Measurements from ENCODE around the gene WDFY4. TPM values are rescaled to one million over a fixed set of nuclear protein-coding genes. Genes with fewer than 3 reads are reported as not detected.

WDFY4 gene
- total RNA-seq, 1 experiment from 2014 or later, result 0.22 TPM

DNA sequence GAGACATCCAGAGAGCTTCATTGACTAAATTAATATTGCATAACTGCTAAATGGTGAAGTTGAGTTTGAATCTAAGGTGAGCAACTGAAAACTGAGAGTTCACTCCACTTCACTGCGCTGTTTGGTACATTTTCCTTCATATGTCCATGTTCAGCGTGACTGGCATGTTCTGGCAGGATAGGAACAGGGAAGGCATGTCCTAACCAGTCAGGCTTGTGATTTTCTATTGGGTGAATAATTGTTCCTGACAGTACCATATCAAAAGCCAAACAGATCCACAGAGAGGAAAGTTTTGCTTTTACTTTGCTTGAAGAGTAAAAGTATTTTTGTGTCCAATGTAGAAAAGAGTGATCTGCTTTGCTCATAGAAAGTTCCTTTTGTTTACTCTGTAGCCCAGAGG, 53.2 kb downstream of the WDFY4 start:
- intact Hi-C loops (cut with micrococcal nuclease), result no loop called here
- H3K27me3 ChIP-seq (ENCODE audit: insufficient read depth, low read length), result peaks cover 47% of the 10 kb centered on the region
- no peaks in the 10 kb centered on the region for H3K36me3 ChIP-seq (ENCODE audit: control insufficient read depth in 1 of 2, insufficient read depth in 2 of 2, low read length in 2 of 2)
- CTCF ChIA-PET, result no interaction called here
- no peaks in the 10 kb centered on the region for H3K9me2 ChIP-seq (ENCODE audit: insufficient read depth)
- no peaks in the 10 kb centered on the region; a peak in 1 of 4 replicates for H3K9me3 ChIP-seq (ENCODE audit: control insufficient read depth in 1 of 2, insufficient read depth in 1 of 2, low read depth in 1 of 2, low read length in 2 of 2)
- no peak for DNase-seq (ENCODE audit: low read depth, low spot score)
- H3K9ac ChIP-seq (ENCODE audit: low read length), result no peak overlapping the region
- no peaks in the 10 kb centered on the region for H4K20me1 ChIP-seq (ENCODE audit: insufficient read depth)
- no peak for ATAC-seq
- H3K27ac ChIP-seq (ENCODE audit: low read depth, low read length), result no peak overlapping the region
- POLR2A ChIA-PET, result no interaction called here
- RAD21 ChIA-PET (ENCODE audit: low non-redundant PET in 1 of 2, low total read pairs in 2 of 2, uncharacterized antibody in 2 of 2, unreplicated experiment in 2 of 2), result no interaction called here
- no peaks in the 10 kb centered on the region for H3K4me1 ChIP-seq (ENCODE audit: control insufficient read depth in 1 of 2, insufficient read depth in 2 of 2, low read length in 2 of 2)
- no TSS peak for BruUV-seq (replicated peaks)
- TF ChIP-seq, protein P1, sequence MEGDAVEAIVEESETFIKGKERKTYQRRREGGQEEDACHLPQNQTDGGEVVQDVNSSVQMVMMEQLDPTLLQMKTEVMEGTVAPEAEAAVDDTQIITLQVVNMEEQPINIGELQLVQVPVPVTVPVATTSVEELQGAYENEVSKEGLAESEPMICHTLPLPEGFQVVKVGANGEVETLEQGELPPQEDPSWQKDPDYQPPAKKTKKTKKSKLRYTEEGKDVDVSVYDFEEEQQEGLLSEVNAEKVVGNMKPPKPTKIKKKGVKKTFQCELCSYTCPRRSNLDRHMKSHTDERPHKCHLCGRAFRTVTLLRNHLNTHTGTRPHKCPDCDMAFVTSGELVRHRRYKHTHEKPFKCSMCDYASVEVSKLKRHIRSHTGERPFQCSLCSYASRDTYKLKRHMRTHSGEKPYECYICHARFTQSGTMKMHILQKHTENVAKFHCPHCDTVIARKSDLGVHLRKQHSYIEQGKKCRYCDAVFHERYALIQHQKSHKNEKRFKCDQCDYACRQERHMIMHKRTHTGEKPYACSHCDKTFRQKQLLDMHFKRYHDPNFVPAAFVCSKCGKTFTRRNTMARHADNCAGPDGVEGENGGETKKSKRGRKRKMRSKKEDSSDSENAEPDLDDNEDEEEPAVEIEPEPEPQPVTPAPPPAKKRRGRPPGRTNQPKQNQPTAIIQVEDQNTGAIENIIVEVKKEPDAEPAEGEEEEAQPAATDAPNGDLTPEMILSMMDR (IDR thresholded peaks at IDR 0.05 in 2 of 3, conservative IDR thresholded peaks at IDR 0.05 in 1 of 3; ENCODE audit: borderline replicate concordance in 1 of 3, insufficient read depth in 1 of 3, low read depth in 2 of 3, low read length in 2 of 3), result no peak
- TF ChIP-seq ELF1 (IDR thresholded peaks at IDR 0.05; ENCODE audit: borderline replicate concordance, low read depth), result no peak
- no peak for TF ChIP-seq SIN3A (IDR thresholded peaks at IDR 0.05; ENCODE audit: low read depth)
- no peak for TF ChIP-seq RAD21 (IDR thresholded peaks at IDR 0.05; ENCODE audit: low read depth)
- no peak for TF ChIP-seq YY1 (IDR thresholded peaks at IDR 0.05; ENCODE audit: extremely low read depth, insufficient replicate concordance, low read depth, low read length)
- TF ChIP-seq SP1 (IDR thresholded peaks at IDR 0.05; ENCODE audit: low read depth), result no peak
- no peak for TF ChIP-seq CEBPB (IDR thresholded peaks at IDR 0.05; ENCODE audit: low read depth)
- no peak for TF ChIP-seq TCF7L2 (IDR thresholded peaks at IDR 0.05; ENCODE audit: borderline replicate concordance, extremely low read depth, insufficient read depth, insufficient read length)
- TF ChIP-seq ZFX (IDR thresholded peaks at IDR 0.05), result no peak
- no peak for TF ChIP-seq CBX3 (IDR thresholded peaks at IDR 0.05; ENCODE audit: low read depth)
- TF ChIP-seq, protein P2, sequence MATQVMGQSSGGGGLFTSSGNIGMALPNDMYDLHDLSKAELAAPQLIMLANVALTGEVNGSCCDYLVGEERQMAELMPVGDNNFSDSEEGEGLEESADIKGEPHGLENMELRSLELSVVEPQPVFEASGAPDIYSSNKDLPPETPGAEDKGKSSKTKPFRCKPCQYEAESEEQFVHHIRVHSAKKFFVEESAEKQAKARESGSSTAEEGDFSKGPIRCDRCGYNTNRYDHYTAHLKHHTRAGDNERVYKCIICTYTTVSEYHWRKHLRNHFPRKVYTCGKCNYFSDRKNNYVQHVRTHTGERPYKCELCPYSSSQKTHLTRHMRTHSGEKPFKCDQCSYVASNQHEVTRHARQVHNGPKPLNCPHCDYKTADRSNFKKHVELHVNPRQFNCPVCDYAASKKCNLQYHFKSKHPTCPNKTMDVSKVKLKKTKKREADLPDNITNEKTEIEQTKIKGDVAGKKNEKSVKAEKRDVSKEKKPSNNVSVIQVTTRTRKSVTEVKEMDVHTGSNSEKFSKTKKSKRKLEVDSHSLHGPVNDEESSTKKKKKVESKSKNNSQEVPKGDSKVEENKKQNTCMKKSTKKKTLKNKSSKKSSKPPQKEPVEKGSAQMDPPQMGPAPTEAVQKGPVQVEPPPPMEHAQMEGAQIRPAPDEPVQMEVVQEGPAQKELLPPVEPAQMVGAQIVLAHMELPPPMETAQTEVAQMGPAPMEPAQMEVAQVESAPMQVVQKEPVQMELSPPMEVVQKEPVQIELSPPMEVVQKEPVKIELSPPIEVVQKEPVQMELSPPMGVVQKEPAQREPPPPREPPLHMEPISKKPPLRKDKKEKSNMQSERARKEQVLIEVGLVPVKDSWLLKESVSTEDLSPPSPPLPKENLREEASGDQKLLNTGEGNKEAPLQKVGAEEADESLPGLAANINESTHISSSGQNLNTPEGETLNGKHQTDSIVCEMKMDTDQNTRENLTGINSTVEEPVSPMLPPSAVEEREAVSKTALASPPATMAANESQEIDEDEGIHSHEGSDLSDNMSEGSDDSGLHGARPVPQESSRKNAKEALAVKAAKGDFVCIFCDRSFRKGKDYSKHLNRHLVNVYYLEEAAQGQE (IDR thresholded peaks at IDR 0.05; ENCODE audit: low read depth), result no peak
- no peak for TF ChIP-seq EGR1 (IDR thresholded peaks at IDR 0.05; ENCODE audit: low read depth)
- H3K79me2 ChIP-seq (ENCODE audit: insufficient read depth, low read length), result no peaks in the 10 kb centered on the region
- H3K4me2 ChIP-seq (ENCODE audit: low read length), result no peak overlapping the region
- H2AFZ ChIP-seq (ENCODE audit: low read depth, low read length, poor library complexity, severe bottlenecking), result no peak overlapping the region
- no peak overlapping the region for H3K4me3 ChIP-seq (replicated peaks in 1 of 2; ENCODE audit: low read depth in 1 of 2, low read length in 2 of 2)
